Inflammatory macrophage treated with lipopolysaccharide for 1 hour (primary cell): ENCODE results near the gene DOCK1.
"Not testable (repeated sequence)": the region's sequence is repeated elsewhere in the genome, so short reads cannot be mapped to it uniquely, and the experiment has no call there.

Experiments
- DNase-seq, 2 donors: peaks; one replicate each; pipeline ENCODE4 v3.0.0-alpha.2; 2020 to 2022

DOCK1 gene

DNA sequence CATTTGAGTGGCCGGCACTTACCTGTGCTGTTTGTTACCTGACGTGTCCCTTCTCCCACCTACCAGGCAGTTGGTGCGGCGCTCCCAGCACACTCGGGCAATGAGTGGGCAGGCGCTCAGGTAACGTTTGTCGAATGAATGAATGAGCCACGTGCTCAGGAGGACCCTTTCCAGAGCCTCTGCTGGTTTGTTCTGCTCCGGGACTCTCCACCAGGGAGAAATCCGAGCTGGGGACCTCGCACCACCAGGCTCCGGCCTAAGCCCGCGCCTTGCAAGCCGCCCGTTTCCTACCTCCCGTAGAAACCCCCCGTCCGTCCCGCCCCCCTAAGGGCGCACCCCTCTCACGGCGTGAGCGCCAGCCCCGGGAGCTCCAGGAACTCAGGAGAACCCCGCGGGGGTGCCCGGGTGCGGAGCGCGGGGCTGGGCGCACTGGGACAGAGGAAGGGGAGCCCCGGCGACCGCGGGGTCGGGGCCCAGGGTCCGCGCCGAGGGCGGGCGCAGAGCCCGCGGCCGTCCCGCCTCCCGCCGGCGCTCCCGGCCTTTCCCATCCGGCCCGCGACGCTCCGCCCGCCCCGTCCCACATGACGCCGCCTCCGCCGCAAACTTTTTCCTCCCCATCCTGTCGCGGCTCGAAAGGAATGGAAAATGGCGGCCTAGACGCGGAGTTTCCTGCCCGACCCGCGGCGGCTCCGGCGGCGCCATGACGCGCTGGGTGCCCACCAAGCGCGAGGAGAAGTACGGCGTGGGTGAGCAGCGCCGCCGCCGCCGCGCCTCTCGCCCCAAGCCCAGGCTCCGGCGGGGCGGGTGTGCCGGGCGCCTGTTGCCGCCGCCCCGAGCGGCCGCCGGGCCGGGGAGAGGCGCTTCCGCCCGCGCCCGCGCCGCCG is at the start of gene DOCK1:
Gene DOCK1 (plus strand): TSS at position 611 of the 884 bp plus-strand sequence. CDS start 90 bp downstream, at position 701.
- peak; percentile 64 to 68 for DNase-seq

DNA sequence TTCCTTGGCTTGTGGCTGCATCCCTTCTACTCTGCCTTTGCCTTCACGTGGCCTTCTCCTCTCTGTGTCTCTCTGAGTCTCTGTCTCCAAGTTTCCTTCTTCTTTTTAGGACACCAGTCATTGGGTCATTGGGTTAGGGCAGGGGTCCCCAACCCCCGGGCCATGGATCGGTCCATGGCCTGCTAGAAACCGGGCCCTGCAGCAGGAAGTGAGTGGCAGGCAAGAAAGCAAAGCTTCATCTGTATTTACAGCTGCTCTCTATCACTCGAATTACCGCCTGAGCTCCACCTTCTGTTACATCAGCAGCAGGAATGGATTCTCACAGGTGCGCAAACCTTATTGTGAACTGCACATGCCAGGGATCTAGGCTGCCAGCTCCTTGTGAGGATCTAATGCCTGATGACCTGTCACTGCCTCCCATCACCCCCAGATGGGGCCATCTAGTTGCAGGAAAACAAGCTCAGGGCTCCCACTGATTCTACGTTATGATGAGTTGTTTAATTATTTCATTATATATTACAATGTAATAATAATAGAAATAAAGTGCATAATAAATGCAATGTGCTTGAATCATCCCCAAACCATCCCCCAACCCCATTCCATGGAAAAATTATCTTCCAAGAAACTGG is 47.9 kb upstream of the DOCK1 start:
- no peak for DNase-seq

GRCh38 chr10:126867567-126868365 is 37.5 kb upstream of the DOCK1 start:
- no peak for DNase-seq

DNA sequence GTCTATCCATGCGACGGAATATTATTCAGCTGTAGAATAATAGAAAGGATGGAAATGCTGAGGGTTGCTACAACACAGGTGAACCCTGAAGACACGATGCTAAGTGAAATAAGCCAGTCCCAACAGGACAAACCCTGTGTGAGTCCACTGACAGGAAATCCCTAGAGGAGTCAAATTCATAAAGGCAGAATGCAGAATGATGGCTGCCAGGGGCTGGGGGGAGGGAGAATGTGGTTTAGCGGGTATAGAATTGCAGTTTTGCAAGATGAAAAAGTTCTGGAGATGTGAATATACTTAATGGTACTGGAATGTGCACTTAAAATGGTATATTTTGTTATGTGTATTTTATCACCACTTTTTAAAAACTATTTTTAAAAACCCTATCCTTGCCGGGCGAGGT is 36.9 kb upstream of the DOCK1 start:
- no peak for DNase-seq

DNA sequence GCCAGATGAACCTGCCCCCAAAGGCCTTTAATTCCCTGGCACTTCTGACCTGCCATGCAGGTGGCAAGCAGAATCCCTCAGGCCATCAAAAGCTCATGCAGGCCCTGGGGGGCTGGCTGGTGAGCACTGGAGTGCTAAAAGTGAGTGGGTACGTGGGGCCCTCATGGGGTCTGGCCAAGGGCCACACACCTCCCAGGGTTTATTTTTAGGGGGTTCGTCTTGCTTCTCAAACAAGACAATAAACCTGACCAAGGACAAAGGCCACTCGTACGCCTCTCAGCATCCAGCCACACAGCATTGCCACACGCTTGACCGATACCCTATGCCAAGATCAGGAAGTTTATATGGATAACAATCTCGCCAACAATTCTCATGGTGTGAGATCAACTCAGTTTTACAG is 33.1 kb upstream of the DOCK1 start:
- DNase-seq: no peak

- DNase-seq: no peak
Observed at GRCh38 chr10:126872768-126873167, 32.5 kb upstream of the DOCK1 start.

DNA sequence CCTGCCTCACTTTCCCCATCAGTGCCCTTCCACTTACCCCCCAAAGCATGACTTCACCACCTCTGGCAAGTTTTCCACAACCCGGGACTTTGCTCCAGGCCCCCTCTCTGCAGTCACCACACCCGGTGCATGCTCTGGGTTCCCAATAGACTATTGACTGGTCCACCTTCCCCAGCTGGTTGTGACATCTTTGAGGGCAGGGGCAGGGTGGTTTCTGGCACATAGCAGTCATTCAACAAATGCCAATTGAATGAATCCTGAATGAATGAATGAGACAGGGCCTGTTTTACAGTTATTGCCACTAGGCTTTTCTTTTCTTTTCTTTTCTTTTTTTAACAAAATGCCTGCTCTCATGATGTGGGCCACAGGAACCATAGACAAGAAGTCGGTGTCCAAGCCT is 28.8 kb upstream of the DOCK1 start:
- no peak for DNase-seq

GRCh38 chr10:126877390-126877789 is 27.8 kb upstream of the DOCK1 start:
- DNase-seq: no peak

- no peak for DNase-seq
Observed at GRCh38 chr10:126878594-126878993, 26.6 kb upstream of the DOCK1 start.

- no peak for DNase-seq
Observed at GRCh38 chr10:126880926-126881325, 24.3 kb upstream of the DOCK1 start.

DNA sequence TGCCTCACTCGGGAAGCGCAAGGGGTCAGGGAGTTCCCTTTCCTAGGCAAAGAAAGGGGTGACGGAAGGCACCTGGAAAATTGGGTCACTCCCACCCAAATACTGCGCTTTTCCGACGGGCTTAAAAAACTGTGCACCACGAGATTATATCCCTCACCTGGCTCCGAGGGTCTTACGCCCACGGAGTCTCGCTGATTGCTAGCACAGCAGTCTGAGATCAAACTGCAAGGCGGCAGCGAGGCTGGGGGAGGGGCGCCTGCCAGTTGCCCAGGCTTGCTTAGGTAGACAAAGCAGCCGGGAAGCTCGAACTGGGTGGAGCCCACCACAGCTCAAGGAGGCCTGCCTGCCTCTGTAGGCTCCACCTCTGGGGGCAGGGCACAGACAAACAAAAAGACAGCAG is 23.2 kb upstream of the DOCK1 start:
- DNase-seq: not testable (repeated sequence)

- DNase-seq: not testable (repeated sequence)
Observed at GRCh38 chr10:126888436-126888835, 16.8 kb upstream of the DOCK1 start.

GRCh38 chr10:126889421-126889820 is 15.8 kb upstream of the DOCK1 start:
- DNase-seq: peak in 1 of 2 donors; percentile 3

DNA sequence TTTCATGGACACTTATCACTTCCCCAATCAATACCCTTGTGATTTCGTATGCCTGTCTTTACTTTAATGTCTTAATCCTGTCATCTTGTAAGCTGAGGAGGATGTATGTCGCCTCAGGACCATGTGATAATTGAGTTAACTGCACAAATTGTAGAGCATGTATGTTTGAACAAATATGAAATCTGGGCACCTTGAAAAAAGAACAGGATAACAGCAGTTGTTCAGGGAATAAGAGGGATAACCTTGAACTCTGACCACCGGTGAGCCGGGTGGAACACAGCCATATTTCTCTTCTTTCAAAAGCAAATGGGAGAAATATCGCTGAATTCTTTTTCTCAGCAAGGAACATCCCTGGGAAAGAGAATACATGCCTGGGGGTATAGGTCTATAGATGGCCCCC is 14.4 kb upstream of the DOCK1 start:
- not testable (repeated sequence) for DNase-seq

DNA sequence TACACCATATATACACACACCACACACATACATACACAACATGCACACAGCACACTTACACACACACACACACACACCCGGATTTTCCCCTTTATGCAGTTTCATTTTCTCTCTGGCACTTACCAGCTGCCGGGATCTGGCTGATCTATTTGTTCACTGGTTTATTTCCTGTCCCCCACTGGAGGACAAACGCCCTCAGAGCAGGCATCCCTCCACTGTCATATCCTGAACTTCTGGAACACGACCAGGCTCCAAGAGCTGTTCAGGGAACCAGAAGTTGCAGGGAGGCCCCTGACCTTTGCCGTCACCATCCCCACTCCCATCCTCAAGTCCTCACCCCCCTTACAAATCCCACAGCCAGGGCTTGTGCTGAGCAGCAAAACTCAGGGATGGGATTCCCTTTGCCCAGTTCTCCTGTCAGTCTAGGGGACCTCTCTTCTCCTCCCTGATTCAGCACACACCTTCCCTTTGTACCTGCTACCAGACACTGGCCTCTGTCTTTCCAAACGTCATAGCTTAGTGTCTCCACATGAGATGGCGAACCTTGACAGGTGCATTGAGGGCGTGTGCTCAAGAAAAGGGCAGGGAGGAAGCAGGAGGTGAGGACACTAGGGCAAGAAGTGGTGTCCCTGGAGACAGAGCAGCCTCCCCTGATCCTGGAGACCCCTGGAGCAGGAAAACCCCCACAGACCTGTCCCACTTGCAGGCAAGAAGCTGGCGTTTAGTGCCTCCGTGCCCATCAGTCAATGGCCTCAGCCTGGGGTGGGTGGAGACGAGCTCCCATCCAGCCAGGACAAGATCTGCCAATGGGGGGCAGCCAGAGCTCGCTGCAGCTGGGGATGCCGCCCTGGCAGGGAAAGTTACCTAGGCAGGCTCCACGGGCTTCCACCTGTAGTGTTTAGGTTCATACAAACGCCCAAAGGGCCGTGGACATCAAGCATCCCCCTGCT is 12.7 kb upstream of the DOCK1 start:
- DNase-seq: no peak

GRCh38 chr10:126893206-126893605 is 12.0 kb upstream of the DOCK1 start:
- no peak for DNase-seq

GRCh38 chr10:126893841-126894240 is 11.4 kb upstream of the DOCK1 start:
- DNase-seq: no peak

DNA sequence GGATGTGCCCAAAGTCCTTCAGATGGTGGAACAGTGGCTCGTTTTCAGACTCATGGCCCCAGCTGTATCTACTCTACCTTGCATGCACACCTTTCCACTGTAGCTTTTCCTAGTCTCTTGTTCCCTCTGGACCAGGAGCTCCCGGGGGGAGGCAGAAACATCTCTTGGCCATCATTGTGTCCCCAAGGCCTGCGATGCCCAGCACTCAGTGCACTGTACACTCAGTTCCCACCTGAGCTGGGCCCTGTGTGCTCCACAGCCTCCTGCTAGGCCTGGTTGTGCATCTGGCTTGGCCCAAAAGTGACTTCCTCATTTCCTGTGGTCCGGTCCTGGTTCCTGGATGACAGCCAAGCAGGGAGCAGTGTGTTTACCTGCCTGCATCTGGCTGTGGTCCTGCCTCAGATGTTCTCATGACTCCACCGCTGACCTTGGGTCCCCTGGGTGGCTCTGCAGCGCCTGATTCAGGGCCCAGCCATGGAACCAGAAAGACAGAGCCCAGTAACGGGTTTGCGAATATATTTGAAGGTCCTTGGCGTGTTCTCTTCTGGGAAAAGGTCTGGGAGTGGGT is 9.9 kb upstream of the DOCK1 start:
- DNase-seq: no peak

GRCh38 chr10:126898460-126898859 is 6.8 kb upstream of the DOCK1 start:
- DNase-seq: no peak

GRCh38 chr10:126899529-126899928 is 5.7 kb upstream of the DOCK1 start:
- not testable (repeated sequence) for DNase-seq

- DNase-seq: no peak
Observed at GRCh38 chr10:126902157-126902556, 3.1 kb upstream of the DOCK1 start.
